GM23248 (cell line): ENCODE measurements around the gene DCST2. TPM values are rescaled to one million over a fixed set of nuclear protein-coding genes. Genes with fewer than 3 reads are reported as not detected.

Source experiments
- DNase-seq: peaks from one replicate; pipeline ENCODE4 v3.0.0-alpha.2; 2015
- H2AFZ ChIP-seq: fragments of 200-600 bp; sonication (generic); 2 replicates; pipeline ENCODE4 v1.6.1; 2016; ENCODE audit warnings: antibody characterized with exemption
- H3F3A ChIP-seq: fragments of 200-600 bp; sonication (generic); 2 replicates; pipeline ENCODE4 v1.6.1; 2016; ENCODE audit warnings: mild to moderate bottlenecking, antibody characterized with exemption, mixed run types; ENCODE audit not compliant: insufficient read depth
- H3K27ac ChIP-seq: fragments of 200-600 bp; sonication (generic); 2 replicates; pipeline ENCODE4 v1.5.1; 2016; ENCODE audit warnings: mild to moderate bottlenecking
- H3K27me3 ChIP-seq: fragments of 200-600 bp; sonication (generic); replicated peaks from 2 replicates; pipeline ENCODE4 v1.6.1; 2016; ENCODE audit warnings: mild to moderate bottlenecking; ENCODE audit not compliant: insufficient read depth
- H3K36me3 ChIP-seq: fragments of 200-600 bp; sonication (generic); 2 replicates; pipeline ENCODE4 v1.6.1; 2016; ENCODE audit warnings: low read depth, mild to moderate bottlenecking
- H3K4me1 ChIP-seq: fragments of 200-600 bp; sonication (generic); 2 replicates; pipeline ENCODE4 v1.6.1; 2016; ENCODE audit warnings: mild to moderate bottlenecking; ENCODE audit not compliant: insufficient read depth
- H3K4me2 ChIP-seq: fragments of 200-600 bp; sonication (generic); one replicate; pipeline ENCODE4 v1.6.1; 2016; ENCODE audit warnings: mild to moderate bottlenecking; ENCODE audit not compliant: unreplicated experiment
- H3K4me3 ChIP-seq: fragments of 200-600 bp; sonication (generic); 2 replicates; pipeline ENCODE4 v1.5.1; 2016; ENCODE audit warnings: mild to moderate bottlenecking
- H3K79me2 ChIP-seq: fragments of 200-600 bp; sonication (generic); 2 replicates; pipeline ENCODE4 v1.6.1; 2016; ENCODE audit warnings: mild to moderate bottlenecking; ENCODE audit not compliant: insufficient read depth
- H3K9ac ChIP-seq: fragments of 200-600 bp; sonication (generic); 2 replicates; pipeline ENCODE4 v1.6.1; 2016; ENCODE audit warnings: mild to moderate bottlenecking
- H3K9me2 ChIP-seq: fragments of 200-600 bp; sonication (generic); 2 replicates; pipeline ENCODE4 v1.6.1; 2016; ENCODE audit warnings: mixed run types, mild to moderate bottlenecking, moderate library complexity; ENCODE audit not compliant: insufficient read depth
- H3K9me3 ChIP-seq: fragments of 200-600 bp; sonication (generic); one replicate; pipeline ENCODE4 v1.6.1; 2017; ENCODE audit warnings: low read depth
- H4K20me1 ChIP-seq: fragments of 200-600 bp; sonication (generic); 2 replicates; pipeline ENCODE4 v1.6.0; 2016; ENCODE audit not compliant: insufficient read depth
- EZH2 ChIP-seq: fragments of 200-600 bp; sonication (generic); IDR thresholded peaks from 2 replicates; pipeline ENCODE4 v1.6.1; 2018; ENCODE audit warnings: antibody characterized with exemption, mild to moderate bottlenecking; ENCODE audit not compliant: insufficient read depth, poor library complexity, severe bottlenecking
- EZH2phosphoT487 ChIP-seq: fragments of 200-600 bp; sonication (generic); IDR thresholded peaks from 2 replicates; pipeline ENCODE4 v1.6.1; 2018; ENCODE audit warnings: antibody characterized with exemption, moderate library complexity, mild to moderate bottlenecking, low read depth; ENCODE audit not compliant: insufficient read depth
- WGBS, 2 experiments: methylation state at CpG; one replicate each; pipeline ENCODE4 v1.1.6; 2015 to 2017; ENCODE audit warnings: low lambda C conversion rate in 2 of 2, low coverage in 1 of 2; ENCODE audit errors: missing lambda C conversion rate in 2 of 2; 5-methylcytosine and 5-hydroxymethylcytosine counted together
- in situ Hi-C: fragments of 300-500 bp; cut with MboI; formaldehyde crosslinking; loops from 2 replicates; pipeline ENCODE4 v1.15.0; 2020
- polyA plus RNA-seq: library from polyadenylated mRNA; unstranded; fragments of >200 nt; fragmentation: Nextera tagmentation; extraction: Ambion mirVana; gene quantifications from 2 replicates; pipeline ENCODE4 v1.2.1, GENCODE V29; 2016
- total RNA-seq: library from RNA; depleted of rRNA; stranded (reverse); fragments of >200 nt; shearing (Covaris generic); gene quantifications from 2 replicates; pipeline ENCODE4 v1.2.3, GENCODE V29; 2014

Gene DCST2
- total and polyA plus RNA-seq, 2 experiments from 2014 or later = 0.14 TPM; not detected in 1

- no peaks in the 10 kb centered on the region for H3F3A ChIP-seq
- DNase-seq = no peak
- no peak overlapping the region for H2AFZ ChIP-seq
- no peak overlapping the region for H3K4me2 ChIP-seq
- H3K9ac ChIP-seq = no peak overlapping the region
- no peak overlapping the region for H3K4me3 ChIP-seq
- WGBS, 2 experiments = 81 to 87% methylated on average over 5 of the region's 5 CpGs
- no peaks in the 10 kb centered on the region for H3K9me2 ChIP-seq
- TF ChIP-seq EZH2 (no peak), EZH2phosphoT487 (no peak)
- no peaks in the 10 kb centered on the region for H3K9me3 ChIP-seq
- H3K27ac ChIP-seq = no peak overlapping the region
- H3K27me3 ChIP-seq = no peaks in the 10 kb centered on the region
- peaks cover 3% of the 10 kb centered on the region; the same call in 1 of the 2 replicates for H3K4me1 ChIP-seq
- H3K36me3 ChIP-seq = no peaks in the 10 kb centered on the region
- H4K20me1 ChIP-seq = no peaks in the 10 kb centered on the region
- in situ Hi-C loops = no loop called here
- peaks cover 3% of the 10 kb centered on the region; the same call in 1 of the 2 replicates for H3K79me2 ChIP-seq
Observed at GRCh38 chr1:155064832-155065429, 31.4 kb upstream of the DCST2 start.

GRCh38 chr1:155064111-155064831 lies 30.7 kb upstream of the DCST2 start:
- in situ Hi-C loops = no loop called here
- WGBS, 2 experiments = 10 to 11% methylated on average over 13 to 14 of the region's 14 CpGs

GRCh38 chr1:155063550-155064110 lies 30.0 kb upstream of the DCST2 start, which contains the start of gene EFNA4:
TSS of gene EFNA4 (plus strand) at chr1:155063740. CDS start at chr1:155063824, 84 bp downstream.
- WGBS, 2 experiments = 1% methylated on average over 30 to 50 of the region's 57 CpGs
- no peaks in the 10 kb centered on the region for H4K20me1 ChIP-seq
- peak within 1 kb of the TSS; percentile 95 for H2AFZ ChIP-seq
- no peaks in the 10 kb centered on the region for H3K36me3 ChIP-seq
- H3K9me2 ChIP-seq = no peaks in the 10 kb centered on the region
- H3K9ac ChIP-seq = peak within 1 kb of the TSS; percentile 90
- no peaks in the 10 kb centered on the region for H3K9me3 ChIP-seq
- peak within 1 kb of the TSS; percentile 96 for H3K4me3 ChIP-seq
- in situ Hi-C loops = no loop called here
- peaks cover 3% of the 10 kb centered on the region; the same call in 1 of the 2 replicates for H3K79me2 ChIP-seq
- H3K27me3 ChIP-seq = no peaks in the 10 kb centered on the region
- H3K27ac ChIP-seq = peak within 1 kb of the TSS; percentile 56
- DNase-seq = peak; percentile 89
- H3K4me1 ChIP-seq = peaks cover 3% of the 10 kb centered on the region; the same call in 1 of the 2 replicates
- no peak for TF ChIP-seq EZH2phosphoT487
- no peaks in the 10 kb centered on the region for H3F3A ChIP-seq
- H3K4me2 ChIP-seq = peak within 1 kb of the TSS; percentile 90

More at GRCh38 chr1:155064111-155064831, 30.7 kb upstream of the DCST2 start:
- Histone ChIP-seq H3K27me3 (no peaks in the 10 kb centered on the region), H3F3A (no peaks in the 10 kb centered on the region), H3K4me2 (peak overlapping the region; percentile 90), H2AFZ (peak overlapping the region; percentile 95), H3K4me3 (peak overlapping the region; percentile 96), H3K9me2 (no peaks in the 10 kb centered on the region), H4K20me1 (no peaks in the 10 kb centered on the region), H3K9ac (peak overlapping the region; percentile 90), H3K79me2 (peaks cover 3% of the 10 kb centered on the region; the same call in 1 of the 2 replicates), H3K9me3 (no peaks in the 10 kb centered on the region), H3K36me3 (no peaks in the 10 kb centered on the region), H3K27ac (no peak overlapping the region), H3K4me1 (peaks cover 3% of the 10 kb centered on the region; the same call in 1 of the 2 replicates)
- TF ChIP-seq EZH2phosphoT487 = no peak
- TF ChIP-seq EZH2 = no peak
- peak; percentile 65 for DNase-seq

GRCh38 chr1:155062702-155063411 lies 29.3 kb upstream of the DCST2 start:
- no peaks in the 10 kb centered on the region for H3K9me2 ChIP-seq
- DNase-seq = peak; percentile 69
- no peaks in the 10 kb centered on the region for H3K27me3 ChIP-seq
- H3K27ac ChIP-seq = no peak overlapping the region
- H3F3A ChIP-seq = no peaks in the 10 kb centered on the region
- peak overlapping the region; percentile 95 for H2AFZ ChIP-seq
- H3K4me2 ChIP-seq = peak overlapping the region; percentile 90
- H3K4me1 ChIP-seq = peaks cover 3% of the 10 kb centered on the region; the same call in 1 of the 2 replicates
- peaks cover 3% of the 10 kb centered on the region; the same call in 1 of the 2 replicates for H3K79me2 ChIP-seq
- H3K9ac ChIP-seq = no peak overlapping the region
- H3K36me3 ChIP-seq = no peaks in the 10 kb centered on the region
- in situ Hi-C loops = no loop called here
- 14% methylated on average over 41 to 46 of the region's 46 CpGs for WGBS, 2 experiments
- TF ChIP-seq EZH2phosphoT487 (no peak), EZH2 (no peak)
- H3K9me3 ChIP-seq = no peaks in the 10 kb centered on the region
- H3K4me3 ChIP-seq = peak overlapping the region; percentile 96
- no peaks in the 10 kb centered on the region for H4K20me1 ChIP-seq
